Endothelial cell of umbilical vein (primary cell): ENCODE data around the gene PLS1. TPM values are rescaled to one million over a fixed set of nuclear protein-coding genes. Genes with fewer than 3 reads are reported as not detected.

ENCODE experiments used
- BruUV-seq: library from RNA; stranded (reverse); fragments of 400-500 nt; replicated peaks from 2 replicates; lab custom pipeline; 2021; lab: Mats Ljungman, UMichigan
- CTCF ChIA-PET: fragments of 300-600, 350-600 bp; sonication (Branson Sonifier 250); formaldehyde crosslinking; loops from one replicate; lab custom pipeline; 2021; ENCODE audit warnings: antibody characterized with exemption, inconsistent platforms; lab: Charles Lee
- POLR2A ChIA-PET: fragments of 300-600, 350-600 bp; sonication (Branson Sonifier 250); formaldehyde crosslinking; loops from one replicate; lab custom pipeline; 2021; ENCODE audit warnings: antibody characterized with exemption, inconsistent platforms; lab: Charles Lee
- DNase-seq: peaks from one replicate; pipeline ENCODE4 v3.0.0-alpha.2; 2011; ENCODE audit warnings: low read depth, low spot score
- FAIRE-seq: peaks from 2 replicates; lab custom pipeline; 2011; peaks lifted over from hg19 to GRCh38; lab: Jason Lieb, UNC
- H2AFZ ChIP-seq: 2 replicates; pipeline ENCODE4 v1.6.0; 2012; ENCODE audit warnings: low read depth, low read length, control low read depth, inconsistent platforms
- H3K27ac ChIP-seq: 2 replicates; pipeline ENCODE4 v1.5.1; 2011; ENCODE audit warnings: low read depth, mild to moderate bottlenecking, control low read depth, low read length, moderate library complexity; ENCODE audit not compliant: insufficient read depth
- H3K27me3 ChIP-seq, 2 experiments: 2 replicates each; pipeline versions ENCODE4 v1.6.0 to v1.6.1; 2011; ENCODE audit warnings: low read length in 2 of 2, mixed read lengths in 1 of 2; ENCODE audit not compliant: control insufficient read depth in 2 of 2, insufficient read depth in 2 of 2
- H3K36me3 ChIP-seq, 2 experiments: 2 replicates in 1 of 2; 3 replicates in 1 of 2; pipeline ENCODE4 v1.5.1; 2011; ENCODE audit warnings: low read length in 2 of 2, mild to moderate bottlenecking in 1 of 2, moderate library complexity in 1 of 2; ENCODE audit not compliant: control insufficient read depth in 2 of 2, insufficient read depth in 2 of 2; ENCODE audit errors: extremely low read depth in 1 of 2
- H3K4me1 ChIP-seq: 3 replicates; pipeline ENCODE4 v1.5.1; 2011; ENCODE audit warnings: mild to moderate bottlenecking, low read length; ENCODE audit not compliant: control insufficient read depth, insufficient read depth; ENCODE audit errors: extremely low read depth
- H3K4me2 ChIP-seq: 2 replicates; pipeline ENCODE4 v1.6.1; 2011; ENCODE audit warnings: low read length, control low read depth, mixed read lengths; ENCODE audit not compliant: insufficient read depth
- H3K4me3 ChIP-seq, 3 experiments: fragments of 200-600 bp in 1 of 3; sonication (generic), shearing (Covaris generic) in 1 of 3; replicated peaks in 1 of 3; 2 replicates each; pipeline ENCODE4 v1.5.1; 2011 to 2016; ENCODE audit warnings: control low read depth in 3 of 3, low read length in 3 of 3, mild to moderate bottlenecking in 2 of 3, inconsistent platforms in 1 of 3, low read depth in 1 of 3, moderate library complexity in 1 of 3; ENCODE audit not compliant: insufficient read depth in 1 of 3
- H3K79me2 ChIP-seq: 2 replicates; pipeline ENCODE4 v1.6.0; 2012; ENCODE audit warnings: low read length, inconsistent platforms; ENCODE audit not compliant: control insufficient read depth, insufficient read depth
- H3K9ac ChIP-seq: replicated peaks from 2 replicates; pipeline ENCODE3; 2011; ENCODE audit warnings: low read length, control low read depth; ENCODE audit not compliant: insufficient read depth; ENCODE audit errors: extremely low read depth
- H3K9me1 ChIP-seq: replicated peaks from 3 replicates; pipeline ENCODE4 v1.6.0; 2011; ENCODE audit warnings: mild to moderate bottlenecking, low read length; ENCODE audit not compliant: control insufficient read depth, insufficient read depth; ENCODE audit errors: extremely low read depth
- H3K9me3 ChIP-seq: replicated peaks from 2 replicates; pipeline ENCODE4 v1.5.1; 2012; ENCODE audit warnings: low read length, inconsistent platforms; ENCODE audit not compliant: control insufficient read depth, insufficient read depth
- H4K20me1 ChIP-seq: replicated peaks from 2 replicates; pipeline ENCODE3; 2011; ENCODE audit warnings: mild to moderate bottlenecking, low read length; ENCODE audit not compliant: control insufficient read depth, insufficient read depth; ENCODE audit errors: extremely low read depth
- EZH2 ChIP-seq: IDR thresholded peaks from 2 replicates; pipeline ENCODE4 v1.6.1; 2012; ENCODE audit warnings: borderline replicate concordance, low read depth, mild to moderate bottlenecking, moderate library complexity, low read length, inconsistent platforms; ENCODE audit not compliant: severe bottlenecking
- FOS ChIP-seq: IDR thresholded peaks from 2 replicates; pipeline ENCODE4 v1.6.1; 2011; ENCODE audit warnings: mild to moderate bottlenecking, low read length, moderate library complexity, borderline replicate concordance; ENCODE audit not compliant: insufficient read depth
- GATA2 ChIP-seq: IDR thresholded peaks from 2 replicates; pipeline ENCODE4 v1.7.0; 2011; ENCODE audit warnings: low read depth, mild to moderate bottlenecking, moderate library complexity, mixed read lengths, low read length; ENCODE audit not compliant: insufficient read length, insufficient read depth
- JUN ChIP-seq: IDR thresholded peaks from 2 replicates; pipeline ENCODE4 v1.6.1; 2011; ENCODE audit warnings: borderline replicate concordance, low read depth; ENCODE audit not compliant: insufficient read length, insufficient read depth
- MYC ChIP-seq: IDR thresholded peaks from one replicate; pipeline ENCODE4 v1.6.1; 2011; ENCODE audit warnings: mild to moderate bottlenecking, low read depth, low read length
- POLR2A ChIP-seq: IDR thresholded peaks from 2 replicates; pipeline ENCODE4 v1.6.1; 2012; ENCODE audit warnings: low read depth, mild to moderate bottlenecking, control low read depth, low read length
- POLR2AphosphoS5 ChIP-seq: IDR thresholded peaks from 2 replicates; pipeline ENCODE4 v1.6.1; 2012; ENCODE audit warnings: low read depth, mild to moderate bottlenecking, control low read depth, low read length, moderate library complexity; ENCODE audit not compliant: insufficient read depth
- dilution Hi-C: fragments of 300-500 bp; cut with MboI; formaldehyde crosslinking; loops from one replicate; pipeline ENCODE4 v1.15.0; 2019; ENCODE audit warnings: low sequenced_read_pairs; ENCODE audit not compliant: extremely low pct_ligation_motif_present
- intact Hi-C: fragments of 100-400 bp; cut with micrococcal nuclease; formaldehyde crosslinking; loops from one replicate; pipeline ENCODE4 v1.10.0; 2022
- polyA plus RNA-seq, 4 experiments: library from polyadenylated mRNA; depleted of rRNA in 3 of 4; stranded (reverse) in 3 of 4; unstranded in 1 of 4; fragments of >200 nt; gene quantifications; 2 replicates each; pipeline versions ENCODE4 v1.2.1 to v1.2.3, GENCODE V29; 2011 to 2012; ENCODE audit warnings: missing spikeins in 1 of 4
- total RNA-seq: library from RNA; stranded (reverse); gene quantifications from 2 replicates; pipeline ENCODE4 v1.2.3, GENCODE V29; 2021
- TF ChIP-seq, protein P1 (sequence below): IDR thresholded peaks from 2 replicates; pipeline ENCODE4 v1.6.1; 2011; ENCODE audit not compliant: insufficient read depth, insufficient read length
- TF ChIP-seq, protein P2 (sequence below), 2 donors: IDR thresholded peaks; 1 replicate in 1 of 2; 2 replicates in 1 of 2; pipeline ENCODE4 v1.5.1; 2011; ENCODE audit warnings: low read length in 2 of 2, mild to moderate bottlenecking in 2 of 2, moderate library complexity in 2 of 2, control low read depth in 1 of 2, inconsistent platforms in 1 of 2, low read depth in 1 of 2; ENCODE audit not compliant: insufficient read depth in 1 of 2; ENCODE audit errors: extremely low read depth in 1 of 2

PLS1 gene
- total and polyA plus RNA-seq, 2 donors (not counting 3 experiments of a cell fraction or from before 2014, with no cell fraction given): 0.59 to 1.3 TPM

DNA sequence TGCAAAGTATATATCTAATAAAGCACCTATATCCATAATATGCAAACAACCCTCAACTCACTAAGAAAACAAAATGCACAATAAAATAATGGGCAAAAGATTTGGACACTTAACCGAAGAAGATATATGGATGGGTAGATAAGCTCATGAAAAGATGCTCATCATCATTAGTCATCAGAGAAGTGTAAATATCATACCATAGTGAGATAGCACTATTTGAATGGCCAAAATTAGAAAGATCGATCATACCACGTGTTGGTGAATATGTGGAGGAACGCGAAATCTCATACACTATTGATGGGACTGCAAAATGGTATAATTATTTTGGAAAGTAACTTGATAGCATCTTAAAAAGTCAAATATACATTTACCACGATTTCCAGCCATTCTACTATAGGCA lies 40.5 kb downstream of the PLS1 start:
- intact Hi-C loops: no loop called here
- Histone ChIP-seq H3K27ac (no peak overlapping the region), H4K20me1 (no peaks in the 10 kb centered on the region), H3K36me3 (no peaks in the 10 kb centered on the region), H2AFZ (no peak overlapping the region), H3K4me2 (no peak overlapping the region), H3K9me3 (no peaks in the 10 kb centered on the region), H3K79me2 (no peaks in the 10 kb centered on the region), H3K9me1 (no peaks in the 10 kb centered on the region), H3K4me1 (no peaks in the 10 kb centered on the region), H3K27me3 (peaks cover 3% of the 10 kb centered on the region in 2 experiments), H3K4me3 (no peak overlapping the region), H3K9ac (no peak overlapping the region)
- ChIA-PET CTCF (interaction anchor here (1.3 to 1.8 kb wide), 2 partner anchors 10 to 193 kb away, joined by 3 to 5 read pairs; no protein-coding TSS in a partner anchor), POLR2A (no interaction called here)
- no peak for FAIRE-seq
- BruUV-seq: no TSS peak
- DNase-seq: no peak
- dilution Hi-C loops: no loop called here
- TF ChIP-seq MYC (no peak), POLR2AphosphoS5 (no peak), EZH2 (no peak), POLR2A (no peak), FOS (no peak), JUN (no peak), GATA2 (no peak)
- TF ChIP-seq, protein P1, sequence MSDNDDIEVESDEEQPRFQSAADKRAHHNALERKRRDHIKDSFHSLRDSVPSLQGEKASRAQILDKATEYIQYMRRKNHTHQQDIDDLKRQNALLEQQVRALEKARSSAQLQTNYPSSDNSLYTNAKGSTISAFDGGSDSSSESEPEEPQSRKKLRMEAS: no peak
- TF ChIP-seq, protein P2, sequence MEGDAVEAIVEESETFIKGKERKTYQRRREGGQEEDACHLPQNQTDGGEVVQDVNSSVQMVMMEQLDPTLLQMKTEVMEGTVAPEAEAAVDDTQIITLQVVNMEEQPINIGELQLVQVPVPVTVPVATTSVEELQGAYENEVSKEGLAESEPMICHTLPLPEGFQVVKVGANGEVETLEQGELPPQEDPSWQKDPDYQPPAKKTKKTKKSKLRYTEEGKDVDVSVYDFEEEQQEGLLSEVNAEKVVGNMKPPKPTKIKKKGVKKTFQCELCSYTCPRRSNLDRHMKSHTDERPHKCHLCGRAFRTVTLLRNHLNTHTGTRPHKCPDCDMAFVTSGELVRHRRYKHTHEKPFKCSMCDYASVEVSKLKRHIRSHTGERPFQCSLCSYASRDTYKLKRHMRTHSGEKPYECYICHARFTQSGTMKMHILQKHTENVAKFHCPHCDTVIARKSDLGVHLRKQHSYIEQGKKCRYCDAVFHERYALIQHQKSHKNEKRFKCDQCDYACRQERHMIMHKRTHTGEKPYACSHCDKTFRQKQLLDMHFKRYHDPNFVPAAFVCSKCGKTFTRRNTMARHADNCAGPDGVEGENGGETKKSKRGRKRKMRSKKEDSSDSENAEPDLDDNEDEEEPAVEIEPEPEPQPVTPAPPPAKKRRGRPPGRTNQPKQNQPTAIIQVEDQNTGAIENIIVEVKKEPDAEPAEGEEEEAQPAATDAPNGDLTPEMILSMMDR (IDR thresholded peaks at IDR 0.05; ENCODE audit: extremely low read depth in 1 of 2, insufficient read depth in 1 of 2, low read depth in 1 of 2, low read length in 2 of 2): no peak
